Erythroblast (primary cell): ENCODE measurements around the gene ZWILCH.

ENCODE experiments used
- GATA1 ChIP-seq: IDR thresholded peaks from 2 replicates; pipeline ENCODE4 v1.6.1; 2011; ENCODE audit warnings: low read depth, mild to moderate bottlenecking, control low read depth, low read length, moderate library complexity
- POLR2A ChIP-seq: IDR thresholded peaks from 2 replicates; pipeline ENCODE4 v1.6.1; 2011; ENCODE audit warnings: mild to moderate bottlenecking, low read length

GRCh38 chr15:66491846-66492245 is 13.3 kb upstream of the ZWILCH start:
- TF ChIP-seq POLR2A = no peak
- no peak for TF ChIP-seq GATA1
